Mucosa of gallbladder (tissue), 1 donor: ENCODE results near the gene EHMT1. TPM values are rescaled to one million over a fixed set of nuclear protein-coding genes. Genes with fewer than 3 reads are reported as not detected.
"Not testable (repeated sequence)": the region's sequence is repeated elsewhere in the genome, so short reads cannot be mapped to it uniquely, and the experiment has no call there.

ENCODE experiments used
- DNase-seq: peaks from one replicate; pipeline ENCODE4 v3.0.0-alpha.2; 2020; ENCODE audit warnings: low spot score
- total RNA-seq: library from RNA; stranded (reverse); gene quantifications from one replicate; pipeline ENCODE4 v1.2.1, GENCODE V29; 2021
- donor health status: DM: no; HTN: no; CAD: no.

Gene EHMT1
- total RNA-seq, 1 donor from 2014 or later = 100 TPM

- no peak for DNase-seq
These were observed 246.9 kb downstream of the EHMT1 start for GRCh38 chr9:137865581-137866145.

- DNase-seq = no peak
These were observed 247.7 kb downstream of the EHMT1 start for GRCh38 chr9:137866226-137867141.

- DNase-seq = no peak
These were observed 251.6 kb downstream of the EHMT1 start for GRCh38 chr9:137870432-137870831.

- no peak for DNase-seq
These were observed 253.5 kb downstream of the EHMT1 start for GRCh38 chr9:137872296-137872695.

GRCh38 chr9:137873408-137873807 is 254.6 kb downstream of the EHMT1 start:
- DNase-seq = no peak

- DNase-seq = no peak
These were observed 255.1 kb downstream of the EHMT1 start for GRCh38 chr9:137873858-137874362.

GRCh38 chr9:137875354-137875753 is 256.5 kb downstream of the EHMT1 start:
- no peak for DNase-seq

GRCh38 chr9:137875846-137876245 is 257.0 kb downstream of the EHMT1 start:
- DNase-seq = no peak

GRCh38 chr9:137876269-137876668 is 257.5 kb downstream of the EHMT1 start:
- no peak for DNase-seq

- no peak for DNase-seq
These were observed 258.1 kb downstream of the EHMT1 start for GRCh38 chr9:137876781-137877386.

- DNase-seq = not testable (repeated sequence)
These were observed 258.8 kb downstream of the EHMT1 start, which contains the start of gene CACNA1B for GRCh38 chr9:137877506-137878122. Gene CACNA1B, plus strand, starts transcription at chr9:137877782. Its CDS starts 152 bp downstream, at chr9:137877934.

- DNase-seq = no peak
These were observed 259.5 kb downstream of the EHMT1 start for GRCh38 chr9:137878146-137878941.

GRCh38 chr9:137879052-137879451 is 260.2 kb downstream of the EHMT1 start:
- DNase-seq = no peak

- no peak for DNase-seq
These were observed 260.9 kb downstream of the EHMT1 start for GRCh38 chr9:137879566-137880150.

GRCh38 chr9:137880160-137880975 is 261.6 kb downstream of the EHMT1 start:
- no peak for DNase-seq

GRCh38 chr9:137880976-137881530 is 262.2 kb downstream of the EHMT1 start:
- DNase-seq = no peak

GRCh38 chr9:137881591-137882505 is 263.0 kb downstream of the EHMT1 start:
- no peak for DNase-seq

GRCh38 chr9:137882506-137882821 is 263.7 kb downstream of the EHMT1 start:
- DNase-seq = no peak

- not testable (repeated sequence) for DNase-seq
These were observed 265.2 kb downstream of the EHMT1 start for GRCh38 chr9:137883977-137884376.
